Ishikawa (cell line): ENCODE results near the gene DACH1.

ENCODE experiments used
- CEBPB ChIP-seq: IDR thresholded peaks from 2 replicates; pipeline ENCODE4 v1.6.1; 2012
- CREB1 ChIP-seq: IDR thresholded peaks from 2 replicates; pipeline ENCODE4 v1.6.1; 2012; ENCODE audit warnings: low read depth
- EGR1 ChIP-seq: IDR thresholded peaks from 2 replicates; pipeline ENCODE4 v1.6.1; 2012
- EP300 ChIP-seq: IDR thresholded peaks from 2 replicates; pipeline ENCODE4 v1.6.1; 2012; ENCODE audit warnings: borderline replicate concordance
- FOXM1 ChIP-seq: IDR thresholded peaks from 2 replicates; pipeline ENCODE4 v1.6.1; 2012; ENCODE audit warnings: low read depth, borderline replicate concordance
- NFIC ChIP-seq: IDR thresholded peaks from 2 replicates; pipeline ENCODE4 v1.6.1; 2012
- RAD21 ChIP-seq: IDR thresholded peaks from 2 replicates; pipeline ENCODE4 v1.6.1; 2012; ENCODE audit warnings: low read depth
- REST ChIP-seq: IDR thresholded peaks from 2 replicates; pipeline ENCODE4 v1.6.1; 2012; ENCODE audit warnings: low read depth, mild to moderate bottlenecking
- TAF1 ChIP-seq: IDR thresholded peaks from 2 replicates; pipeline ENCODE4 v1.6.1; 2012; ENCODE audit warnings: low read depth, mild to moderate bottlenecking
- TCF12 ChIP-seq: IDR thresholded peaks from 2 replicates; pipeline ENCODE4 v1.6.1; 2012; ENCODE audit warnings: low read depth
- TEAD4 ChIP-seq: IDR thresholded peaks from 2 replicates; pipeline ENCODE4 v1.6.1; 2012
- USF1 ChIP-seq: IDR thresholded peaks from 2 replicates; pipeline ENCODE4 v1.6.1; 2012
- YY1 ChIP-seq: IDR thresholded peaks from 2 replicates; pipeline ENCODE4 v1.6.1; 2012; ENCODE audit warnings: low read depth
- ZBTB7A ChIP-seq: IDR thresholded peaks from 2 replicates; pipeline ENCODE4 v1.6.1; 2012; ENCODE audit warnings: low read depth
- TF ChIP-seq, protein P1 (sequence below): IDR thresholded peaks from 2 replicates; pipeline ENCODE4 v1.6.1; 2012

DACH1 gene

DNA sequence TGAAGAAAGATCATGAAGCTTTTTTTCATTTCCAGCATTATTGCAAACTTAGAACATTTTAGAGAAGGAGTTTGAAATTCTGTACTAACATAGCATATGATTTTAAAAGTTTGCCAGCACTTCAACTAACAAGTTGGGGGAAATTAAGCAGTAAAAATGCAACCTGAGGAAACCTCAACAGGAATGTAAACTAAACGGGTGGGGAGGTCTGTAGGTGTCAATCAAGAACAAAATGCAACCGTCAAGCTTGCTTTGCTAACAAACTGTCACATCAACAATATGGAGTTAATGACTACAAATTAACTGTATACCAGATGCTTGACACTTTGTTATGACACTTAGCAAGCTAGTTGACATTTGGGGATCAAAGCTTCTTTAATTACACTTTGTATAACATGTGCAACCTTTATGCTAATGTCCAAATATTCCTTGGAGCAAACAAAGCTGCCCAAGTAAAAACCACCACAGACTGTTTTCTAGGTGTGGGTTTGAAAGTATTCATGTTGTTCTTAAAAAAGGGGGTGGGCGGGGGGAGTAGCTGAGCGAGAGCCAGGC lies 52.1 kb downstream of the DACH1 start:
- no peak for TF ChIP-seq RAD21

DNA sequence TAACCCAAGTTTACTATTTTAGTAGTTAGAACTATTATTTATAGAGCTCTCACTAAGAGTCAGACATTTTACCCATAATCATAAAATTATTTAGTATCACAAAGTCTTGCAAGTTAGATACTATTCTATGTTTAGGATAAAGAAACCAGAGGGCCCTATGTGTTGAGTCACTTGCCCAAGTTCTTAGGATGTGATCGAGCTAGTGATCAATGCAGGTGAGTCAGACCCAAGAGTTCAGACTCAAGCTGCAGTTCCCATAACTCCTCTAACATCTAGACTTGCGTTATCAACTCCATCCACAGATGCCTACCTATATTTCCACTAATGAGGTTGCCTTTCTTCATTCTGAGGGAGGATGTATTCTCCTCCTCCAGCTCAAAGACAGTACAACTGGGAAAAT lies 53.8 kb downstream of the DACH1 start:
- TF ChIP-seq NFIC (no peak), RAD21 (no peak), CREB1 (no peak), TCF12 (no peak), TAF1 (no peak), CEBPB (no peak), EGR1 (no peak), FOXM1 (no peak), REST (no peak), USF1 (no peak), TEAD4 (no peak), YY1 (no peak), ZBTB7A (no peak), EP300 (no peak)
- TF ChIP-seq, protein P1, sequence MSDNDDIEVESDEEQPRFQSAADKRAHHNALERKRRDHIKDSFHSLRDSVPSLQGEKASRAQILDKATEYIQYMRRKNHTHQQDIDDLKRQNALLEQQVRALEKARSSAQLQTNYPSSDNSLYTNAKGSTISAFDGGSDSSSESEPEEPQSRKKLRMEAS = no peak

GRCh38 chr13:71811344-71811743 lies 55.7 kb downstream of the DACH1 start:
- TF ChIP-seq USF1 (no peak), EGR1 (no peak), TCF12 (no peak), FOXM1 (no peak), CREB1 (no peak), RAD21 (no peak), REST (no peak), TAF1 (no peak), ZBTB7A (no peak), NFIC (no peak), TEAD4 (no peak), CEBPB (no peak), EP300 (no peak), YY1 (no peak)
- TF ChIP-seq, protein P1 = no peak

DNA sequence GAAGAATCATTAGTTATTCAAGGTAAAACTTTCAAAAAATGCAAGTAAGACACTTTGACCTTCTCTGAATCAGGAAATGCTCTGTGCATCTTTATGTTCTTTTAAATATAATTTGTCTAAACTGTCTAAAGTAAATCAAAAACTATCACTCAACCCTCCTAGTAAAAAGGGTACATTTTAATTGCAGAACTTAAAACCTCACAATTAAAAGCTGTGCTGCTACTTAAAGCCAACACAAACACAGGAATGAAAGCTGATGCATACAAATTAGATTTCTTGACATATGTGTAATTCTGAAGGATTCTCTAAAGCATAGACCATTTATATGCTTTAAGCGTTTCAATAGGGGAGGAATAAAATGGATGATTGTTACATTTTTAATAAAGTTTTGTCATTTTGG lies 58.3 kb downstream of the DACH1 start:
- TF ChIP-seq USF1 (no peak), CEBPB (no peak), REST (no peak), NFIC (no peak), FOXM1 (no peak), ZBTB7A (no peak), EP300 (no peak), YY1 (no peak), CREB1 (no peak), TCF12 (no peak), TAF1 (no peak), RAD21 (no peak)
- TF ChIP-seq, protein P1 = no peak
